H1 (cell line): ENCODE measurements around the gene YPEL2. TPM values are rescaled to one million over a fixed set of nuclear protein-coding genes. Genes with fewer than 3 reads are reported as not detected.

ENCODE experiments used
- KDM4A ChIP-seq: IDR thresholded peaks from one replicate; pipeline ENCODE4 v1.7.1; 2012; ENCODE audit warnings: low read depth, mild to moderate bottlenecking, moderate library complexity, low read length, inconsistent platforms; ENCODE audit not compliant: severe bottlenecking
- TAF1 ChIP-seq: IDR thresholded peaks from 2 replicates; pipeline ENCODE4 v1.6.1; 2011; ENCODE audit warnings: mild to moderate bottlenecking, low read depth, low read length
- ZNF274 ChIP-seq: IDR thresholded peaks from 2 replicates; pipeline ENCODE4 v1.7.0; 2012; ENCODE audit warnings: low read length, borderline replicate concordance; ENCODE audit errors: extremely low read depth
- polyA plus RNA-seq, 7 experiments: library from polyadenylated mRNA; depleted of rRNA in 3 of 7; stranded (reverse) in 5 of 7; unstranded in 2 of 7; fragments of >200 nt in 5 of 7; fragments of 200-250 nt in 2 of 7; gene quantifications; 1 replicate in 5 of 7; 2 replicates in 1 of 7; 4 replicates in 1 of 7; pipeline versions ENCODE4 v1.2.1 to v1.2.3, GENCODE V29; 2011 to 2013; ENCODE audit warnings: missing spikeins in 2 of 7, mixed read lengths in 2 of 7
- total RNA-seq: library from RNA; stranded (reverse); fragmentation: NEBNext Ultra II Directional; extraction: Animal tissue kit (Norgen Biotek cat#: 25700); gene quantifications from 2 replicates; pipeline ENCODE4 v1.2.1, GENCODE V29; 2021

YPEL2 gene
- total and polyA plus RNA-seq, 2 of the 8 experiments (the other 6 are each of a cell fraction or from before 2014, with no cell fraction given): 1.6 to 3.5 TPM

DNA sequence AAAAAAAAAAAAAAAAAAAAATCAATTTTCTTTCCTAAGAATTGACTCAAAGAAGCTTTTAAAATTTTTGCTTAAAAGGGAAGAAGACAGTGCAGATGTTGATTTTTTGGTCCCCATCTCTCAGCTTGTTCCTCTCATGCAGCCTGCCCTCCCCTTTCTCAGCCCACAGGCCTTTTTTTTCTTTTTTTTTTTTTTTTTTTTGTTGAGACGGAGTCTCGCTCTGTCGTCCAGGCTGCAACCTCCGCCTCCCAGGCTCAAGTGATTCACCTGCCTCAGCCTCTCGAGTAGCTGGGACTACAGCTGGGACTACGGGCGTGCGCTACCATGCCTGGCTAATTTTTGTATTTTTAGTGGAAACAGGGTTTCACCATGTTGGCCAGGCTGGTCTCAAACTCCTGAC, 17.7 kb downstream of the YPEL2 start (continued):
- TF ChIP-seq KDM4A: no peak
- TF ChIP-seq ZNF274: no peak
- no peak for TF ChIP-seq TAF1
